D721Med (cell line): ENCODE results near the gene BRMS1.

ENCODE experiments used
- DNase-seq: peaks from one replicate; pipeline ENCODE4 v3.0.0; 2011; ENCODE audit warnings: low spot score; ENCODE audit not compliant: insufficient read length
- FAIRE-seq: peaks from 2 replicates; lab custom pipeline; 2011; peaks lifted over from hg19 to GRCh38; lab: Jason Lieb, UNC
- TF ChIP-seq, protein P1 (sequence below): IDR thresholded peaks from 2 replicates; pipeline ENCODE4 v1.5.1; 2012; ENCODE audit warnings: mild to moderate bottlenecking, control low read depth; ENCODE audit not compliant: insufficient read depth; ENCODE audit errors: missing control alignments

The BRMS1 gene

DNA sequence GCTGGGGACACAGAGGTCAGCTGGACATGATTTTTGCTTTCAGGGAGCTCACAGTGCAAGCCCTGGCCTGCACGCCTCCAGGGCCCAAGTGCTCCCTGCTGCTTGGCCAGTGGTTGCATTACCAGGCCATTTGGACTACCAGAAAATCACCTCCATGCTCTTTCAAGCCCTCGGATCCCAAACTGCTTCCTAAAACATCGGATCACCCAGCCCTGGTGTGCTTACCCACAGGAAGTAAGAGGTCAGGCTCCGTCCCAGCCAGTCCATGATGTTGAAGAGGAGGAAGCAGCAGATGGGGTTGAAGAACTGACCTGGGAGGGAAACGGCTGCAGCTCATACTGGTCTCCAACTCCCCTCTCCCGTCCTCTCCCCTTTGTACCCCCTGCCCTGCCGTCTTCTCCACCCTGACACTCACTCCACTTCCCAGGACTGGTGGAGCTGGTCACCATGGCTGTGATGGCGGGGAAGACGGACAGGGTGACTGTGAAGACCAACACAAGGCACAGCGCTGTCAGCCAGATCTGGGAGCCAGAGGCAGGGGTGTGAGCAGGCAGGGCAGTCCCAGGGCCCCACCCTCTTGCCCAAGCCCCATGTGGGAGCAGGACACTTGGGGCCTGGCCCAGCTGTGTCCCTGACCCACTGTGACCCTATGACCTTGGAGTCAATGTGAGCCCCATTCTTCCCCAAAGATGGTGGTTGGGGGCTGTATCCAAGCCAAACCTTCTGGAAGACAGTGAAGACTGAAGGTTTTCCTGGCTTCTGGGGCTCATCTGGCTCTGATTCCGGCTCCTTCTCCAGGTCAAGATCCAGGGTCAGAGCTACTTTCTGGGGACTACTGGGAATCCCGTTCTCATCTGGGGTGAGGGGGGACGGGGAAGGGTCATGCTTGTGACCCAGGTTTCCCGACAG lies 21.1 kb upstream of the BRMS1 start:
- no peak for FAIRE-seq
- DNase-seq: no peak
- TF ChIP-seq, protein P1, sequence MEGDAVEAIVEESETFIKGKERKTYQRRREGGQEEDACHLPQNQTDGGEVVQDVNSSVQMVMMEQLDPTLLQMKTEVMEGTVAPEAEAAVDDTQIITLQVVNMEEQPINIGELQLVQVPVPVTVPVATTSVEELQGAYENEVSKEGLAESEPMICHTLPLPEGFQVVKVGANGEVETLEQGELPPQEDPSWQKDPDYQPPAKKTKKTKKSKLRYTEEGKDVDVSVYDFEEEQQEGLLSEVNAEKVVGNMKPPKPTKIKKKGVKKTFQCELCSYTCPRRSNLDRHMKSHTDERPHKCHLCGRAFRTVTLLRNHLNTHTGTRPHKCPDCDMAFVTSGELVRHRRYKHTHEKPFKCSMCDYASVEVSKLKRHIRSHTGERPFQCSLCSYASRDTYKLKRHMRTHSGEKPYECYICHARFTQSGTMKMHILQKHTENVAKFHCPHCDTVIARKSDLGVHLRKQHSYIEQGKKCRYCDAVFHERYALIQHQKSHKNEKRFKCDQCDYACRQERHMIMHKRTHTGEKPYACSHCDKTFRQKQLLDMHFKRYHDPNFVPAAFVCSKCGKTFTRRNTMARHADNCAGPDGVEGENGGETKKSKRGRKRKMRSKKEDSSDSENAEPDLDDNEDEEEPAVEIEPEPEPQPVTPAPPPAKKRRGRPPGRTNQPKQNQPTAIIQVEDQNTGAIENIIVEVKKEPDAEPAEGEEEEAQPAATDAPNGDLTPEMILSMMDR: no peak

DNA sequence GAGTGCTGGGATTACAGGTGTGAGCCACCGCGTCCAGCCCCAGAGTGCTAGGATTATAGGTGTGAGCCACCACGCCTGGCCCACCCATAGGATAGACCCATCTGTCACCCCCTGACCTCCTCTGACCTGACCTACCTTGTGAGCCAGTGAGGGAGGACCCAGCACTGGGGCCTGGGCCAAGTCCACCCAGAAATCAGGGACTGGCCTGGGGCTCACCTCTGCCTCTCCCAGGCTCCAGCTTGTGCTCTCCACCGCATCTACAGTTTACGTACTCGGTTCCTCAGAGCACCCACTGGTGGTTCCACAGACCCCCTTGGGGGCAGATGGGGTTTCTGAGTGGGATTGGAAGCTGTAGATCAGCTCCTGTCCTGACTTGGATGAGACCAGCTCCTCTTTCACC lies 20.3 kb upstream of the BRMS1 start:
- DNase-seq (no peak), FAIRE-seq (no peak)
- TF ChIP-seq, protein P1: no peak

DNA sequence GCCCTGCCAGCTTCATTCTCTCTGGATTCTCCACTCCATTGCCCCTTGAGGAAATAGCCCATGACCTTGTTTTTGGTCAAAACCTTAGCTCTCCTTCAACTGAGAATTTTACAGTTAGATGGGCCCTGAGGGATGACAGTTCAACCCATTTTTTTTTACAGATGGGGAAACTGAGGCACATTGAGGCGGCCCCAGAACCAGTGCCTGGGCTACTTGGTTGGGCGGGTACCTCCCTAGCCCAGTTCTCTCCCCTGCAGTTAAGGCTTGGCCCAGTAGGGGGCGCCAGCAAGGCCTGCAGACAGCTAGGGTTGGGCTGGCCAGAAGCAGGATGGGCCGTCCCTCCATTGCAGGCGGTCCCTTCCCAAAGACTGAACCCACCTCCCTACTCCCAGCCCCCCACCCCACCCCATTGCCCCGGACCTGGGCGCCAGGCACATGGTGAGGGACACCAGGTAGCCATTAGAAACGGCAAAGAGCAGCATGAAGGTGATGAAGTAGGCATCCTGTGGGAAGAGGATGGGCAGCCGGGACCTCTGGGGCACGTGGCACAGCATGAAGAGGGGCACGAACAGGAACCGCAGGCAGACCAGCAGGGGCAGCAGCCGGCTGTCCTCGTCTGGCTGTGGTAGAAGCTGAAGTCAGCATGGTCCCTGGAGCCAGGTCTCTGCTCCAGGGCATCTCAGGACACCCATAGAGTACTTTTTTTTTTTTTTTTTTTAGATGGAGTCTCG lies 19.1 kb upstream of the BRMS1 start:
- no peak for FAIRE-seq
- TF ChIP-seq, protein P1: peak; percentile 64

GRCh38 chr11:66363187-66363601 lies 18.3 kb upstream of the BRMS1 start:
- no peak for FAIRE-seq
- no peak for DNase-seq
- TF ChIP-seq, protein P1: no peak

More for the DNA sequence above, 19.1 kb upstream of the BRMS1 start:
- DNase-seq: peak; percentile 70

DNA sequence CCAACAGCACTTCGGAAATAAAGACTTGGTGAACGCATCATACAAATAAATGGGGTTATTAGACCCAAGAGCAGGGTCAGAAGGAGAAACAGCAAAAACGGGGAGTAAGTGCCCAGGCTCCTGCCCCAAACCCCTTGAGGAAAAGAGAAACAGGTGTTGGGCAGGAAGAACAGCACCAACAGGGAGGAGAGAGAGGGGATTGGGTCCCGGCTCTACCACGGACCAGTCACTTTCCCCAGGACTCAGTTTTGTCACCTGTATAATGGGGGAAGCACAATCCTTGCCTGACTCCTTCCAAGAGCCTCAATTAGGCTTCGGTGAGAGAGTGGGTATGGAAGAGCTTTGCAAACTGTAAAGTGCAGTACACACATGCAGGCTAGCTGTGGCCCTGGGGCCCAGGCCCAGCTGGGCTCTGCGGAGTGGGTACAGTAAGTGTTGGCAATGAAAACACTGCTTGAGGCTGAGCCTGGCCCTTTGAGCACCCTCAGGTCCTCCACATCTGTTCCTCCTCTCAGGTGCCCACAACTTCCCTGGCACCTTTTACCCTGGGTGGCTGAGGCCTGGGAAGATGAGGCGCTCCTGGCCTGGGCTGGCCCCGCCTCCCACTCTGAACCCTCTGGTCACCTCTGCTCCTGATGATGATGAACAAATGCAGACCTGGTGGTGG lies 17.7 kb upstream of the BRMS1 start:
- FAIRE-seq (no peak), DNase-seq (no peak)
- TF ChIP-seq, protein P1: no peak

GRCh38 chr11:66361502-66361941 lies 16.6 kb upstream of the BRMS1 start:
- TF ChIP-seq, protein P1: no peak
- DNase-seq: no peak
- no peak for FAIRE-seq
